Karpas-422 (cell line): Measurements from ENCODE around the gene SGIP1. TPM values are rescaled to one million over a fixed set of nuclear protein-coding genes. Genes with fewer than 3 reads are reported as not detected.

Source experiments
- DNase-seq: peaks from one replicate; pipeline ENCODE4 v3.0.0-alpha.2; 2015
- H2AFZ ChIP-seq: fragments of 200-600 bp; sonication (generic); 2 replicates; pipeline ENCODE4 v1.6.1; 2014; ENCODE audit warnings: antibody characterized with exemption, low read length, mixed read lengths
- H3K27ac ChIP-seq: fragments of 200-600 bp; sonication (generic); 2 replicates; pipeline ENCODE4 v1.5.1; 2014; ENCODE audit warnings: mild to moderate bottlenecking, low read length, moderate library complexity
- H3K27me3 ChIP-seq: fragments of 200-600 bp; sonication (generic); 2 replicates; pipeline ENCODE4 v1.6.1; 2014; ENCODE audit warnings: low read length, mixed read lengths
- H3K36me3 ChIP-seq: fragments of 200-600 bp; sonication (generic); 2 replicates; pipeline ENCODE4 v1.6.1; 2014; ENCODE audit warnings: low read length, mixed read lengths; ENCODE audit not compliant: insufficient read depth
- H3K4me1 ChIP-seq: fragments of 200-600 bp; sonication (generic); 2 replicates; pipeline ENCODE4 v1.6.1; 2014; ENCODE audit warnings: mild to moderate bottlenecking, low read length, mixed read lengths
- H3K4me2 ChIP-seq: fragments of 200-600 bp; sonication (generic); 2 replicates; pipeline ENCODE4 v1.6.1; 2014; ENCODE audit warnings: low read length, low read depth, mild to moderate bottlenecking; ENCODE audit not compliant: poor library complexity, severe bottlenecking
- H3K4me3 ChIP-seq: fragments of 200-600 bp; sonication (generic); 2 replicates; pipeline ENCODE4 v1.5.1; 2014; ENCODE audit warnings: mild to moderate bottlenecking, antibody characterized with exemption, low read length, mixed read lengths
- H3K79me2 ChIP-seq: fragments of 200-600 bp; sonication (generic); 2 replicates; pipeline ENCODE4 v1.6.1; 2014; ENCODE audit warnings: mild to moderate bottlenecking, low read length, mixed read lengths
- H3K9ac ChIP-seq: fragments of 200-600 bp; sonication (generic); 2 replicates; pipeline ENCODE4 v1.6.0; 2014; ENCODE audit warnings: low read length
- H3K9me2 ChIP-seq: fragments of 200-600 bp; sonication (generic), shearing (Covaris generic); replicated peaks from 2 replicates; pipeline ENCODE4 v1.6.0; 2014; ENCODE audit warnings: mild to moderate bottlenecking, low read length, moderate library complexity; ENCODE audit not compliant: insufficient read depth
- H3K9me3 ChIP-seq: fragments of 300-700, 200-600 bp; sonication (generic); 2 replicates; pipeline ENCODE4 v1.6.1; 2014; ENCODE audit warnings: low read length, mixed read lengths
- H4K20me1 ChIP-seq: fragments of 200-600 bp; sonication (generic); 2 replicates; pipeline ENCODE4 v1.6.1; 2014; ENCODE audit warnings: mild to moderate bottlenecking, antibody characterized with exemption, low read length, low read depth; ENCODE audit not compliant: insufficient read depth
- total RNA-seq: library from RNA; depleted of rRNA; stranded (reverse); fragments of >200 nt; shearing (Covaris generic); gene quantifications from 2 replicates; pipeline ENCODE4 v1.2.3, GENCODE V29; 2014; ENCODE audit warnings: low replicate concordance

SGIP1 gene
- total RNA-seq, 1 experiment from 2014 or later: not detected

DNA sequence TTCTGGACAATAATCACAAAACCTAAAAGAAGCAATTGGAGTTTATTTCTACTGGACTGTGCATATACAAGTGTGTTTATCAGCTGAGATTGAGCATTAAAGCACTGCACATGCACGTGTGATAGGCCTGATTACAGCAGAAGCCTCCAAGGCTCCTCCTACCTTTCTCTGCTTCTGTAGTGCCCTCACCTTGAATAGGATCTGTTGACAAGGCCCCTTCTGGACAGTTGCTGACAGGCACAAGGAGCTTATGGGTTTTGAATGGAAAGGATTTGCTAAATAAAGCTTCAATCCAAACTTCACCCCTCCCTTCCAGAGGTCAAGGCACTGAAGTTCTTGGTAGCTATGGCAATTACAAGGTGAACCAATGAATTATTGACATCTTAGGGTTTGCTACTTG, 7.9 kb upstream of the SGIP1 start:
- Histone ChIP-seq H3K36me3 (no peaks in the 10 kb centered on the region), H3K9ac (no peak overlapping the region), H3K4me2 (no peak overlapping the region), H3K4me3 (no peak overlapping the region), H3K27me3 (no peaks in the 10 kb centered on the region), H3K4me1 (no peaks in the 10 kb centered on the region), H2AFZ (no peak overlapping the region), H4K20me1 (no peaks in the 10 kb centered on the region), H3K9me3 (no peaks in the 10 kb centered on the region), H3K27ac (no peak overlapping the region), H3K79me2 (no peaks in the 10 kb centered on the region), H3K9me2 (no peaks in the 10 kb centered on the region)
- no peak for DNase-seq

DNA sequence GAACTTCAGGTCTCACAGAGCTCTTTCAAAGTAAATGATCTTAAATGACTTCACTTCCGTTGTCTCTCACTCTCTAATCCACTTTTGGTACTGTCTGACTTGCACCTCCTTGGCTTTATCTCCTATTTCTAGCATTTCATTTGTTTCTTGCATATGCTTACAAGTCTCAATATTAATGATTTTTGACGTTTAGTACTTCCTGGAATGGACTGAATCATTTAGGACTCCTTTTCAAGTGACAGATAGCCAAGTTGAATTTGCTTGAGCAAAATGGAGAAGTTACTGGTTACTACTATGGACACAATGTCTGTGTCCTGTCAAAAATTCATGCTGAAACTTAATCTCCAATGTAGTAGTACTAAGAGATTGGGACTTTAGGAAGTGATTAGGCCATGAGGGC, 7.0 kb upstream of the SGIP1 start:
- Histone ChIP-seq H3K27me3 (no peaks in the 10 kb centered on the region), H3K9ac (no peak overlapping the region), H3K4me3 (no peak overlapping the region), H3K27ac (no peak overlapping the region), H3K79me2 (no peaks in the 10 kb centered on the region), H3K4me2 (no peak overlapping the region), H3K4me1 (no peaks in the 10 kb centered on the region), H2AFZ (peak overlapping the region; percentile 12; the same call in 1 of the 2 replicates), H3K36me3 (no peaks in the 10 kb centered on the region), H4K20me1 (no peaks in the 10 kb centered on the region), H3K9me2 (no peaks in the 10 kb centered on the region), H3K9me3 (no peaks in the 10 kb centered on the region)
- no peak for DNase-seq

DNA sequence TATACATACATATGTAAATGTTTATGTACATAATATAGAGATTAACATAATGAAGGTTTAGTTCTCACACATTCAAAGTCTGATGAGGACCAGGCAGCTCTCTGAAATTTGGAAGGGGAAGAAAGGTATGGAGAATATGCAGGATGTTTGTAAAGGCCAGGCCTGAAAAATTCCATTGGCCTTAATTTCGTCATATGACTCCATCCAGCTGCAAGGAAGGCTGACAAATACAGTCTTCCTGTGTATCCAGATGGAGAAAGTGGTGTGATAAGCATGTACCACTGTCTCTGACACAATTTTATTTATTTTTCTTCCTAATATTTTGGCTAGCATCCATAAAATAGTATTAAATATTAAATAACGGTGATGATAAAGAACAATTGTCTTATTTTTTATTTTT, 6.3 kb upstream of the SGIP1 start:
- Histone ChIP-seq H3K9me3 (no peaks in the 10 kb centered on the region), H4K20me1 (no peaks in the 10 kb centered on the region), H3K79me2 (no peaks in the 10 kb centered on the region), H3K27me3 (no peaks in the 10 kb centered on the region), H3K36me3 (no peaks in the 10 kb centered on the region), H3K9ac (no peak overlapping the region), H3K9me2 (no peaks in the 10 kb centered on the region), H3K4me1 (no peaks in the 10 kb centered on the region), H3K27ac (no peak overlapping the region), H2AFZ (no peak overlapping the region), H3K4me2 (no peak overlapping the region), H3K4me3 (no peak overlapping the region)
- DNase-seq: no peak

DNA sequence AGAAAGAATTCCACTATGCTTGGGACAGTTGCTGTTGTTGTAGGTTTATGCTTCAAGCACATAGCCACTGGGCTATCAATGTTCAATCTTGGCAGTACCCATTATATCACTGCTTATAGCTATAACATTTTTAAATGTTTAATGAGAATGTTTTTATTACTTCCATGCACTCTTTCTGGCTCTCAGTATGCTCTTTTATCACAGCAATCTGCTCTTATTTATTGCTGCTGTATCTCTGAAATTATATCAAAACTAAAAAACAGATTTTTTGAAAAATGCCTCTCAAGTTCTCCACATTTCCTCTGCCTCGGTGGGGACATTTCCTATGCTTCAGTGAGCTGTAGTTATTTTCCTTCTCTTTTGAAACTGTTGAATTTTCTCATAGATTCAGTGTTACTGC, 5.4 kb upstream of the SGIP1 start:
- no peak for DNase-seq
- H4K20me1 ChIP-seq: no peaks in the 10 kb centered on the region
- no peak overlapping the region for H3K4me2 ChIP-seq
- H3K4me1 ChIP-seq: no peaks in the 10 kb centered on the region
- H3K9me2 ChIP-seq: no peaks in the 10 kb centered on the region
- no peak overlapping the region for H3K27ac ChIP-seq
- H3K79me2 ChIP-seq: no peaks in the 10 kb centered on the region
- H3K9me3 ChIP-seq: no peaks in the 10 kb centered on the region
- H3K9ac ChIP-seq: no peak overlapping the region
- H3K36me3 ChIP-seq: no peaks in the 10 kb centered on the region
- H2AFZ ChIP-seq: no peak overlapping the region
- H3K27me3 ChIP-seq: no peaks in the 10 kb centered on the region
- no peak overlapping the region for H3K4me3 ChIP-seq

DNA sequence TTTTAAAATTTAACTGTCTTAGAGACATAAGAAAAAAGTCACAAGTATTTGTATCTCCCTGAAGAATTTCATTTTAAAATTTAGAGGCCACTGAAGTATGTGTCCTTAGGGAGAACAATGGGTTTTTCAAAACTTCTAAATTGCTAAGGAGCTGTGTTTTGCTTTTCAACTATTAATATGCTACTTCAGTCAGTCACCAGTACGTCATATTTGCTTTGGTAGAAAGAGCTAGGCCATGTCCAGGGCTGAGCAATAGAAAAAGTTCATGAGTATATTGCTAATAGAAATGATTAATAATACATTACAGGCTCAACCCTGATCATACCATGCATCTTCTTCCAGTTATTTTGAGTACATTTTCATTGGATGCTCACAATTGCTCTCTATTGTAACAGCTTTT, 1.7 kb upstream of the SGIP1 start:
- no peaks in the 10 kb centered on the region for H3K36me3 ChIP-seq
- DNase-seq: no peak
- no peaks in the 10 kb centered on the region for H3K9me3 ChIP-seq
- no peaks in the 10 kb centered on the region for H3K9me2 ChIP-seq
- H3K4me2 ChIP-seq: no peak overlapping the region
- H3K79me2 ChIP-seq: no peaks in the 10 kb centered on the region
- no peak overlapping the region for H3K4me3 ChIP-seq
- no peak overlapping the region for H3K9ac ChIP-seq
- H3K27me3 ChIP-seq: no peaks in the 10 kb centered on the region
- no peak overlapping the region for H2AFZ ChIP-seq
- H3K27ac ChIP-seq: no peak overlapping the region
- H3K4me1 ChIP-seq: no peaks in the 10 kb centered on the region
- no peaks in the 10 kb centered on the region for H4K20me1 ChIP-seq

DNA sequence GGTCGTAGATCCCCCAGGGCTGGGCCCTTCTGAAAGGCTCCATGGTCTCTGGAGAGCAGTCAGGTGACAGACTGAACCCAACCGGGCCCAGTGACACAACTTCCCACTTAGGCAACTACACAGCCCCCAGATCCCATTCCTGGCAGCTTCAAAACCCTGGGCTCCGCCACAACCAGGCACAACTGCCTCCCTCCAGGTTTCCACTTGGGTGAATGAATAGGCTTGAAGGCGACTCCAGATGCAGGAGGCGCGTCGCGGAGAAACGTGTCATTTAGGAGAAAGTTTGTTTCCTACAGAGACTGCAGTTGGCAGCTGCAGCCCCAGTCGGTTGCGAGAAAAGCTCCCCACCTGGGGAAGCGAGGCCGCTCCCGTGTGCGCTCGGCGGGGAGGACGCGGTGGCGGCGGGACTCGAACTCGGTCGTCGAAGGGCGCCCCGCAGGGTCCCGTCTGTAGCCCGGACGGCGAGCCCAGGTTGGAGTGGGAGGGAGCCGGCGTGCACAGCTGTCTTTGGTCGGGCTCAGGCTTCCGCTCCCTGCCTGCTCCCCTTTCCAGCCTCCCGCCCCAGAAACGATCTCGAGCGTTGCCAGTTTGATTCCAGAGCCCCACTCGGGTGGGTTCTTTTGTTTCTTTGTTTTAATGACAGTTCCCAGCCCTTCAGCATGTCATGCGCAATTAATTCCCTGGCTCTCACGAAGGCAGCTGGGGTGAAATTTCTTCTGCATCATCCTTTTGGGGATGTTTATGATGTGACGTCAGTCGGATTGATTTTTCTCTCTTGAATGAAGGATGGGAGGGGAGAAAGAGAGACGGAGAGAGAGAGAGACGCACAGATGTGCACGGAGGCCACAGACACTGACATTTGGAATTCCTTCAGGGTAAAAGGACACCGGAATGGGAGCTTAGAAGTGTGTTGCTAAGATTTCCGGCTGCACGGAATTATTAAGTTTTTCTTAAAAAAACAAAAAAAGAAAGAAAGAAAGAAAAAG, 862 bp upstream of the SGIP1 start:
- Histone ChIP-seq H3K79me2 (no peaks in the 10 kb centered on the region), H3K9me3 (no peaks in the 10 kb centered on the region), H3K4me1 (no peaks in the 10 kb centered on the region), H3K27ac (no peak overlapping the region), H3K4me2 (no peak overlapping the region), H4K20me1 (no peaks in the 10 kb centered on the region), H2AFZ (no peak overlapping the region), H3K4me3 (no peak overlapping the region), H3K36me3 (no peaks in the 10 kb centered on the region), H3K9ac (no peak overlapping the region), H3K27me3 (no peaks in the 10 kb centered on the region), H3K9me2 (no peaks in the 10 kb centered on the region)
- no peak for DNase-seq

DNA sequence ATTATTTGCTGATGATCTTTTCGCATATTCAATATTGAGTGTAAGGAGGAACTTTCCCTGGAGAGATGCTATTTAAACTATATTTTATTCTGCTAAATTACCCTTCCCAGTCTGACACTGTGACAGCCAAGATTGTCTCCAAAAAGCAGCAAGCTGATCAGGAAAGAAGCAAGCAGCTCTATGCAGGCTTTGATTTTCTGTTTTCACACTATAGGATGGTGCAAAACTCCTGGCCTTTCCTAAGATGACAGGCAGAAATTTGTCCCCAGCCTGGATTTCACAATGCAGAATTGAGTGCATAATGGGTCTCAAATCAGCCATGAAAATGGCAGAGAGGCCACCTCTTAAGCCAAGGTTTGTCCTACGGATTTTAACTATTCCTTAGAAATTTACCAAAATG, 1.1 kb downstream of the SGIP1 start:
- Histone ChIP-seq H3K4me2 (no peak overlapping the region), H3K9me2 (no peaks in the 10 kb centered on the region), H3K36me3 (no peaks in the 10 kb centered on the region), H3K4me3 (no peak overlapping the region), H3K27me3 (no peaks in the 10 kb centered on the region), H3K4me1 (no peaks in the 10 kb centered on the region), H3K27ac (no peak overlapping the region), H3K79me2 (no peaks in the 10 kb centered on the region), H4K20me1 (no peaks in the 10 kb centered on the region), H3K9me3 (no peaks in the 10 kb centered on the region), H3K9ac (no peak overlapping the region), H2AFZ (no peak overlapping the region)
- DNase-seq: no peak

DNA sequence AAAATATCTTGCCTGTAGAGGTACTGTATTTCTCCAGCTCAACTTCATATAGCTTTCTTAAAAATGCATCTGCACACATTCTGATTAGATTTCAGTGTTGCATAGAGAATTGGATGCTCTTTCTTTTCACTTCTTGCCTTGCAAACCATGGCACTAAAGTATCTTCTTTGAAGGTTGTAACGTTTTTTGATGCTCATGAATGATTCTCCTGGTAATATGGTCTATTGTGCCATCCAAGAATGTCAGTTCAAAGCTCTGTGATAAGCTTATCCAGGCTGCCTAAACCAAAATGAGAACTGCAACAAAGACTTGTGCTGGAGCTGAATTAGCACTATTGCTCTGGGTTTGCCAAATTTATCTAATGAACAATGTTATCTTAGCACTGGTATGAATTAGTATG, 1.9 kb downstream of the SGIP1 start:
- H3K4me3 ChIP-seq: no peak overlapping the region
- no peaks in the 10 kb centered on the region for H3K27me3 ChIP-seq
- DNase-seq: no peak
- no peaks in the 10 kb centered on the region for H3K9me2 ChIP-seq
- H4K20me1 ChIP-seq: no peaks in the 10 kb centered on the region
- H3K4me2 ChIP-seq: no peak overlapping the region
- H3K4me1 ChIP-seq: no peaks in the 10 kb centered on the region
- H3K36me3 ChIP-seq: no peaks in the 10 kb centered on the region
- H3K9ac ChIP-seq: no peak overlapping the region
- no peak overlapping the region for H2AFZ ChIP-seq
- H3K9me3 ChIP-seq: no peaks in the 10 kb centered on the region
- no peaks in the 10 kb centered on the region for H3K79me2 ChIP-seq
- H3K27ac ChIP-seq: no peak overlapping the region
